Large intestine (tissue), 3 donors: Measurements from ENCODE around the gene PKDCC. TPM values are rescaled to one million over a fixed set of nuclear protein-coding genes. Genes with fewer than 3 reads are reported as not detected.
A peak's percentile ranks its signal among the peaks of the same experiment; 100 is the strongest.

ENCODE experiments used
- DNase-seq, 2 donors: peaks; one replicate each; pipeline versions ENCODE4 v3.0.0 to v3.0.0-alpha.2; 2013
- H3K27ac ChIP-seq: one replicate; pipeline ENCODE4 v1.5.1; 2013; ENCODE audit warnings: low read length
- H3K27me3 ChIP-seq: 2 replicates; pipeline ENCODE4 v1.6.1; 2013; ENCODE audit warnings: low read length; ENCODE audit not compliant: control insufficient read depth, insufficient read depth
- H3K36me3 ChIP-seq: 2 replicates; pipeline ENCODE4 v1.6.1; 2013; ENCODE audit warnings: low read length; ENCODE audit not compliant: control insufficient read depth, insufficient read depth
- H3K4me1 ChIP-seq: one replicate; pipeline ENCODE4 v1.6.1; 2013; ENCODE audit warnings: low read length; ENCODE audit not compliant: control insufficient read depth, insufficient read depth
- H3K4me3 ChIP-seq: one replicate; pipeline ENCODE4 v1.5.1; 2013; ENCODE audit warnings: low read length
- H3K9me3 ChIP-seq: one replicate; pipeline ENCODE4 v1.6.1; 2013; ENCODE audit warnings: mild to moderate bottlenecking, low read depth, low read length, moderate library complexity; ENCODE audit not compliant: control insufficient read depth
- WGBS: methylation state at CpG from one replicate; pipeline ENCODE4 v1.1.5; 2013; ENCODE audit warnings: low lambda C conversion rate; ENCODE audit not compliant: insufficient coverage; 5-methylcytosine and 5-hydroxymethylcytosine counted together
- polyA plus RNA-seq: library from polyadenylated mRNA; unstranded; fragments of 120-200 nt; gene quantifications from one replicate; pipeline ENCODE4 v1.2.1, GENCODE V29; 2013

PKDCC gene
- polyA plus RNA-seq, 1 donor: 247 TPM

- H3K36me3 ChIP-seq: no peaks in the 10 kb centered on the region
- H3K9me3 ChIP-seq: peaks cover 3% of the 10 kb centered on the region
- no peak overlapping the region for H3K27ac ChIP-seq
- no peaks in the 10 kb centered on the region for H3K27me3 ChIP-seq
- no peak for DNase-seq
- H3K4me3 ChIP-seq: no peak overlapping the region
- WGBS: no CpG with 5 or more reads among the region's 3 CpGs
- H3K4me1 ChIP-seq: peaks cover 26% of the 10 kb centered on the region
Measured at GRCh38 chr2:42087137-42087856, 39.5 kb downstream of the PKDCC start.

GRCh38 chr2:42087857-42088195, 40.0 kb downstream of the PKDCC start:
- H3K36me3 ChIP-seq: no peaks in the 10 kb centered on the region
- no peak overlapping the region for H3K27ac ChIP-seq
- no peak for DNase-seq
- 100% methylated on average over 1 of the region's 2 CpGs for WGBS
- H3K27me3 ChIP-seq: no peaks in the 10 kb centered on the region
- no peak overlapping the region for H3K4me3 ChIP-seq
- H3K4me1 ChIP-seq: peaks cover 27% of the 10 kb centered on the region
- H3K9me3 ChIP-seq: peaks cover 3% of the 10 kb centered on the region

- H3K4me1 ChIP-seq: peaks cover 23% of the 10 kb centered on the region
- no peak overlapping the region for H3K4me3 ChIP-seq
- H3K36me3 ChIP-seq: no peaks in the 10 kb centered on the region
- no peaks in the 10 kb centered on the region for H3K27me3 ChIP-seq
- WGBS: 80% methylated on average over 1 of the region's 16 CpGs
- no peak overlapping the region for H3K27ac ChIP-seq
- peaks cover 3% of the 10 kb centered on the region for H3K9me3 ChIP-seq
- DNase-seq: peak in 1 of 2 donors; percentile 51
Measured at GRCh38 chr2:42089340-42089925, 41.6 kb downstream of the PKDCC start.

GRCh38 chr2:42090216-42090615, 42.4 kb downstream of the PKDCC start:
- H3K36me3 ChIP-seq: no peaks in the 10 kb centered on the region
- 100% methylated on average over 1 of the region's 5 CpGs for WGBS
- no peak overlapping the region for H3K4me3 ChIP-seq
- H3K9me3 ChIP-seq: peaks cover 3% of the 10 kb centered on the region
- H3K27me3 ChIP-seq: no peaks in the 10 kb centered on the region
- peaks cover 20% of the 10 kb centered on the region for H3K4me1 ChIP-seq
- H3K27ac ChIP-seq: no peak overlapping the region
- no peak for DNase-seq

- no CpG with 5 or more reads among the region's 3 CpGs for WGBS
- Histone ChIP-seq H3K4me1 (peaks cover 14% of the 10 kb centered on the region), H3K27me3 (no peaks in the 10 kb centered on the region), H3K27ac (peak overlapping the region; percentile 67), H3K4me3 (no peak overlapping the region), H3K9me3 (peaks cover 3% of the 10 kb centered on the region), H3K36me3 (no peaks in the 10 kb centered on the region)
- no peak for DNase-seq
Measured at GRCh38 chr2:42091671-42092070, 43.9 kb downstream of the PKDCC start.

- Histone ChIP-seq H3K27me3 (no peaks in the 10 kb centered on the region), H3K27ac (peak overlapping the region; percentile 67), H3K9me3 (peaks cover 3% of the 10 kb centered on the region), H3K4me1 (peaks cover 13% of the 10 kb centered on the region), H3K36me3 (no peaks in the 10 kb centered on the region), H3K4me3 (no peak overlapping the region)
- DNase-seq: peak; percentile 80 to 92
- no CpG with 5 or more reads among the region's 7 CpGs for WGBS
Measured at GRCh38 chr2:42092084-42092996, 44.5 kb downstream of the PKDCC start.

GRCh38 chr2:42094114-42094513, 46.3 kb downstream of the PKDCC start:
- H3K27ac ChIP-seq: no peak overlapping the region
- no peaks in the 10 kb centered on the region for H3K27me3 ChIP-seq
- H3K4me1 ChIP-seq: peaks cover 13% of the 10 kb centered on the region
- no peak for DNase-seq
- no peak overlapping the region for H3K4me3 ChIP-seq
- peaks cover 3% of the 10 kb centered on the region for H3K9me3 ChIP-seq
- no peaks in the 10 kb centered on the region for H3K36me3 ChIP-seq

GRCh38 chr2:42095923-42096408, 48.1 kb downstream of the PKDCC start:
- H3K27ac ChIP-seq: no peak overlapping the region
- H3K4me1 ChIP-seq: peaks cover 13% of the 10 kb centered on the region
- peaks cover 4% of the 10 kb centered on the region for H3K9me3 ChIP-seq
- no peaks in the 10 kb centered on the region for H3K36me3 ChIP-seq
- no CpG with 5 or more reads among the region's 2 CpGs for WGBS
- H3K4me3 ChIP-seq: no peak overlapping the region
- no peaks in the 10 kb centered on the region for H3K27me3 ChIP-seq
- peak; percentile 58 to 63 for DNase-seq

- H3K36me3 ChIP-seq: no peaks in the 10 kb centered on the region
- 100% methylated on average over 1 of the region's 10 CpGs for WGBS
- peaks cover 9% of the 10 kb centered on the region for H3K4me1 ChIP-seq
- no peak overlapping the region for H3K27ac ChIP-seq
- no peak overlapping the region for H3K4me3 ChIP-seq
- peaks cover 5% of the 10 kb centered on the region for H3K9me3 ChIP-seq
- no peaks in the 10 kb centered on the region for H3K27me3 ChIP-seq
- no peak for DNase-seq
Measured at GRCh38 chr2:42096869-42097591, 49.2 kb downstream of the PKDCC start.
